Mesendoderm (in vitro differentiated cells): ENCODE data around the gene NDUFS7.
"Not testable (repeated sequence)": the region's sequence is repeated elsewhere in the genome, so short reads cannot be mapped to it uniquely, and the experiment has no call there.

Source experiments
- DNase-seq: peaks from one replicate; pipeline ENCODE4 v3.0.0; 2013
- H2AK5ac ChIP-seq: 2 replicates; pipeline ENCODE4 v1.6.1; 2013; ENCODE audit warnings: low read length, inconsistent platforms
- H2BK120ac ChIP-seq: 2 replicates; pipeline ENCODE4 v1.6.1; 2013; ENCODE audit warnings: low read depth, mild to moderate bottlenecking, low read length, moderate library complexity, mixed read lengths
- H2BK15ac ChIP-seq: replicated peaks from 2 replicates; pipeline ENCODE4 v1.6.1; 2013; ENCODE audit warnings: low read depth, mild to moderate bottlenecking, moderate library complexity
- H2BK5ac ChIP-seq: 2 replicates; pipeline ENCODE4 v1.6.1; 2013; ENCODE audit warnings: low read length, inconsistent platforms
- H3K18ac ChIP-seq: 2 replicates; pipeline ENCODE4 v1.6.1; 2013; ENCODE audit warnings: mild to moderate bottlenecking, low read length, mixed read lengths
- H3K23ac ChIP-seq: one replicate; pipeline ENCODE4 v1.6.1; 2013; ENCODE audit warnings: low read length
- H3K27ac ChIP-seq: 2 replicates; pipeline ENCODE4 v1.5.1; 2013; ENCODE audit warnings: low read depth, mild to moderate bottlenecking, inconsistent platforms, low read length, moderate library complexity
- H3K27me3 ChIP-seq: 2 replicates; pipeline ENCODE4 v1.6.1; 2013; ENCODE audit warnings: low read length, control low read depth, mild to moderate bottlenecking, inconsistent platforms; ENCODE audit not compliant: insufficient read depth, poor library complexity
- H3K36me3 ChIP-seq: 2 replicates; pipeline ENCODE4 v1.6.1; 2013; ENCODE audit warnings: low read length, inconsistent platforms; ENCODE audit not compliant: control insufficient read depth, insufficient read depth
- H3K4ac ChIP-seq: one replicate; pipeline ENCODE4 v1.6.1; 2013; ENCODE audit warnings: low read depth, mild to moderate bottlenecking, low read length, moderate library complexity
- H3K4me1 ChIP-seq: 2 replicates; pipeline ENCODE4 v1.6.1; 2013; ENCODE audit warnings: low read depth, low read length, inconsistent platforms; ENCODE audit not compliant: control insufficient read depth
- H3K4me2 ChIP-seq: 2 replicates; pipeline ENCODE4 v1.6.1; 2013; ENCODE audit warnings: low read length
- H3K4me3 ChIP-seq: 2 replicates; pipeline ENCODE4 v1.5.1; 2013; ENCODE audit warnings: mild to moderate bottlenecking, low read length
- H3K56ac ChIP-seq: one replicate; pipeline ENCODE4 v1.6.1; 2013; ENCODE audit warnings: low read length
- H3K79me1 ChIP-seq: 2 replicates; pipeline ENCODE4 v1.6.1; 2013; ENCODE audit warnings: low read length, inconsistent platforms
- H3K79me2 ChIP-seq: 2 replicates; pipeline ENCODE4 v1.6.1; 2013; ENCODE audit warnings: mild to moderate bottlenecking, low read length; ENCODE audit not compliant: control insufficient read depth, insufficient read depth
- H3K9ac ChIP-seq: 2 replicates; pipeline ENCODE4 v1.6.1; 2013; ENCODE audit warnings: low read length, inconsistent platforms
- H4K5ac ChIP-seq: one replicate; pipeline ENCODE4 v1.6.1; 2013; ENCODE audit warnings: low read length
- H4K8ac ChIP-seq: one replicate; pipeline ENCODE4 v1.6.1; 2013; ENCODE audit warnings: low read depth, mild to moderate bottlenecking, control low read depth, low read length, moderate library complexity
- WGBS: extraction: QIAGEN DNeasy Blood & Tissue Kit; methylation state at CpG from one replicate; pipeline ENCODE4 v1.1.7; 2013; ENCODE audit warnings: low lambda C conversion rate, missing lambda C conversion rate; ENCODE audit not compliant: insufficient coverage; ENCODE audit errors: extremely low coverage; 5-methylcytosine and 5-hydroxymethylcytosine counted together

The NDUFS7 gene

DNA sequence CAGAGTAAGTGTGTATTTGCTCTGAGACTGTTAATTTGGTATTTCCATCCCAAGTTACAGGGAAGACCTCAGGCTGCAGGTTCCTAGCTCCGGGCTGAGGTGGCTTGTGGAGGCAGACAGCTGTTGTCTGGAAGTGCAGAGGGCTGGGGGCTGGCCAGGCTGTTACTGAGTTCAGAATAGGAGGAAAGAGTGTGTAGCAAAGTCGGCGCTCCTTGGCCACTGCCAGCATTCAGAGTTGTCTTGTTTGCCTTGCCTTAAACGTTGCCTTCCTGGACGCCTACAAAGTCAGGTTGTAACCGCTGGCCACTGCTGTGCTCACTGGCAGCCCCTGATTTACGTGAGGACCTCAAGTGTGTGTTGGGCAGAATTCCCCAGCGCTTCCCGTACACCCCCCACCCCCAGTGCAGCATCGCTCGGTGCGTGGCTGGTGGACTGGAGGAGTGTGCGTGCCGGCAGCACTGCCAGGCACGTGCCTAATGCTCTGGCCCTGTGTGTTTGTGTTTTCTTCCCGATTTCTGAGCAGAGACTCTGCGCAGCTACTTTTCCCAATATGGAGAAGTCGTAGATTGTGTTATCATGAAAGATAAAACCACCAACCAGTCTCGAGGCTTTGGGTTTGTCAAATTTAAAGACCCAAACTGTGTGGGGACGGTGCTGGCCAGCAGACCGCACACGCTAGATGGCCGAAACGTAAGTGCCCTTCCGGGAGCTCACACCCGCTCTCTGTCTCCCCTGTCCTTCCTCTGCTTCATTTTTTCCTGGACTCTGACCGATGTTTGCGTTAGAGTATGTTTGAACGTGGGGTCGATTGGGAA lies 34.2 kb downstream of the NDUFS7 start:
- H3K56ac ChIP-seq: no peak overlapping the region
- H3K23ac ChIP-seq: no peak overlapping the region
- H3K4me3 ChIP-seq: no peak overlapping the region
- no peak overlapping the region for H2AK5ac ChIP-seq
- no peak for DNase-seq
- peaks cover 25% of the 10 kb centered on the region for H3K79me1 ChIP-seq
- no peak overlapping the region for H4K8ac ChIP-seq
- no peak overlapping the region for H2BK5ac ChIP-seq
- H3K9ac ChIP-seq: no peak overlapping the region
- no peak overlapping the region for H3K4me2 ChIP-seq
- no peak overlapping the region for H2BK120ac ChIP-seq
- no peak overlapping the region for H4K5ac ChIP-seq
- peaks cover 15% of the 10 kb centered on the region for H3K36me3 ChIP-seq
- no peak overlapping the region for H3K27ac ChIP-seq
- peaks cover 82% of the 10 kb centered on the region for H3K79me2 ChIP-seq
- peaks cover 8% of the 10 kb centered on the region for H3K4me1 ChIP-seq
- H3K27me3 ChIP-seq: no peaks in the 10 kb centered on the region
- no peak overlapping the region for H3K4ac ChIP-seq
- WGBS: no CpG with 5 or more reads among the region's 30 CpGs
- H2BK15ac ChIP-seq: no peak overlapping the region
- H3K18ac ChIP-seq: no peak overlapping the region

DNA sequence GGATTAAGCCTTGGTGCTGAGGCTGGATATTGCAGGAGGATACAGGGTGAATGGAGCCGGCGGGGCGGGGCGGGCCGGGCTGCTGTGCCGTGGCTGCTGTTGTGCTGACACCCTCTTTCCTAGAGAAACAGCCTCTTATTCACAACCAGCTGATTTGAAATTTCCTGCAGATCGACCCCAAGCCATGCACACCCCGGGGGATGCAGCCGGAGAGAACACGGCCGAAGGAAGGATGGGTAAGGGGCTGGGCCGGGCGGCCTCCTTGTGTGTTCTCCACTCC lies 34.7 kb downstream of the NDUFS7 start:
- Histone ChIP-seq H2BK120ac (no peak overlapping the region), H2AK5ac (no peak overlapping the region), H3K79me2 (peaks cover 77% of the 10 kb centered on the region), H3K36me3 (peaks cover 12% of the 10 kb centered on the region), H3K27me3 (no peaks in the 10 kb centered on the region), H3K4me2 (no peak overlapping the region), H4K5ac (no peak overlapping the region), H2BK15ac (no peak overlapping the region), H3K4me1 (peaks cover 8% of the 10 kb centered on the region), H3K56ac (no peak overlapping the region), H4K8ac (no peak overlapping the region), H3K18ac (no peak overlapping the region), H3K23ac (no peak overlapping the region), H3K79me1 (peaks cover 27% of the 10 kb centered on the region), H3K4me3 (no peak overlapping the region), H3K4ac (no peak overlapping the region), H3K9ac (no peak overlapping the region), H3K27ac (no peak overlapping the region), H2BK5ac (no peak overlapping the region)
- WGBS: no CpG with 5 or more reads among the region's 13 CpGs
- DNase-seq: no peak

DNA sequence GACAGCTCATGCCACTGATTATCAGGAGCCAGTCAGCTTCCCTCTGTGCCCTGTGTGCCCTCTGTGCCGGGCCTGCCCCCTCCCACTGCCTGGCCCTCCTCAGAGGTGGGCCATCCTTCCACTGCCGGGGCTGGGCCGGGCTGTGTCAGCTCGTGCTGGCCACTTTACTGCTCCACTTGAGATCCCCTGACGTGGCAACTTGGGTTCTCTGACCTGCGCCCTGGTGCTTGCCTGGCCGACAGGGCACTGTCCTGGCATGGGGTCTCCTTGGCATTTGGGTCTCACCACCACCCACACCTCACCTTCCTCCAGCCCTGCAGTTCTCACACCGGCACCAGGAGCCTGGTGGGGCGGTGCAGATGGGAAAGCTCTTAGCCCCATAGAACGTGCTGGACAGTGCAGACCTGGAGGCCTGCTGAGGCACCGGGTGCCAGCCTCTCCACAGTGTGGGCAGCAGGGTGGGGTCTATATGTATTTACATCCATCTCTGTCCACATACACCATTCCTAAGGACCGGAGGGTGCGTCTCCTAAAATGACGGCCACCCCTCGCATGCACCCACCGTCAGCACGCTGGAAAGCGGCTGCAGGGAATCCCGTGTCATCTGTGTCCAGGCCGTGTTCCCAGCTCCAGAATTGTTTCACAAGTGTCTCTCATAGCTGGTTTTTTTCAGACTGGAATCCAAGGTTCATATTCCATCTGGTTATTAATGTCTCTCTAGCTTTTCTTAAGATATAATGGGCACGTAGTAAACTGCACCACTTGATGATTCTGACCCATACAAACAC lies 35.4 kb downstream of the NDUFS7 start:
- no peak overlapping the region for H3K4ac ChIP-seq
- no peak overlapping the region for H2AK5ac ChIP-seq
- H3K23ac ChIP-seq: no peak overlapping the region
- peaks cover 8% of the 10 kb centered on the region for H3K4me1 ChIP-seq
- peaks cover 33% of the 10 kb centered on the region for H3K79me1 ChIP-seq
- H4K8ac ChIP-seq: no peak overlapping the region
- H4K5ac ChIP-seq: no peak overlapping the region
- no peak overlapping the region for H3K56ac ChIP-seq
- H2BK15ac ChIP-seq: no peak overlapping the region
- no peak overlapping the region for H2BK120ac ChIP-seq
- DNase-seq: no peak
- WGBS: no CpG with 5 or more reads among the region's 21 CpGs
- no peak overlapping the region for H3K4me3 ChIP-seq
- no peak overlapping the region for H3K27ac ChIP-seq
- H3K79me2 ChIP-seq: peaks cover 77% of the 10 kb centered on the region
- H3K4me2 ChIP-seq: no peak overlapping the region
- no peak overlapping the region for H3K18ac ChIP-seq
- H3K36me3 ChIP-seq: peaks cover 14% of the 10 kb centered on the region
- H3K9ac ChIP-seq: no peak overlapping the region
- no peaks in the 10 kb centered on the region for H3K27me3 ChIP-seq
- no peak overlapping the region for H2BK5ac ChIP-seq

DNA sequence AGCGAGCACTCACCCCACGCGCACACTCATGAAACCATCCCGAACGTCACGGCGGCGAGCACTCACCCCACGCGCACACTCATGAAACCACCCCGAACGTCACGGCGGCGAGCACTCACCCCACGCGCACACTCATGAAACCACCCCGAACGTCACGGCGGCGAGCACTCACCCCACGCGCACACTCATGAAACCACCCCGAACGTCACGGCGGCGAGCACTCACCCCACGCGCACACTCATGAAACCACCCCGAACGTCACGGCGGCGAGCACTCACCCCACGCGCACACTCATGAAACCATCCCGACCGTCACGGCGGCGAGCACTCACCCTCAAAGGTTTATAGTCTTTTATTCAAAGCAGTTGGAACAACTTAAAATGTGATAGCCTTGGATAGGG lies 36.4 kb downstream of the NDUFS7 start:
- not testable (repeated sequence) for H2BK5ac ChIP-seq, H3K23ac ChIP-seq, H4K5ac ChIP-seq, H4K8ac ChIP-seq, H2BK120ac ChIP-seq, H3K18ac ChIP-seq, H3K27me3 ChIP-seq, H3K56ac ChIP-seq, H3K4me1 ChIP-seq, H2BK15ac ChIP-seq, H3K4me3 ChIP-seq, H3K27ac ChIP-seq, H2AK5ac ChIP-seq, DNase-seq, H3K9ac ChIP-seq, H3K4me2 ChIP-seq, H3K4ac ChIP-seq
- WGBS: no CpG with 5 or more reads among the region's 43 CpGs
- Histone ChIP-seq H3K79me1 (peaks cover 35% of the 10 kb centered on the region), H3K79me2 (peaks cover 75% of the 10 kb centered on the region), H3K36me3 (peaks cover 14% of the 10 kb centered on the region)

DNA sequence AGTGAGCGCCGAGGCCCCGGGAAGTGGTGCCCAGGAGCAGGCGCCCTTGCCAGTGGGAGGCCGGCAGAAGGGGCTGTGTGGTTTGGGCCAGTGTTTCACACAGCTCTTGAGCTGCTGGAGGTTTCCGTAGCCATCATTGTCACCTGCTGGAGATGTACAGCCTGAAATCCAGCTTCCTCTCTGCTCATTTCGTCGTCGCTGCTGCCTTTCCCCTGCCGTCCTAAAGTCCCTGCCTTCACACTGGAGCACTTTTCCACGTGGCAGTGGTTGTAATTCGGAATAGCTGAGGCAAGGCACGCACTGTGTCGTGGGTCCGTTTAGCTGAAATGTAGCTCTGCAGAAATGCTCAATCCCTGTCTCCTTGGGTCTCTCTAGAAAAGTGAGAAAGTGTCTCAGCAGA lies 36.9 kb downstream of the NDUFS7 start:
- Histone ChIP-seq H3K4me2 (no peak overlapping the region), H3K36me3 (peaks cover 15% of the 10 kb centered on the region), H3K79me2 (peaks cover 71% of the 10 kb centered on the region), H2BK120ac (no peak overlapping the region), H3K23ac (no peak overlapping the region), H2AK5ac (no peak overlapping the region), H3K27me3 (no peaks in the 10 kb centered on the region), H4K8ac (no peak overlapping the region), H3K9ac (no peak overlapping the region), H2BK15ac (no peak overlapping the region), H2BK5ac (no peak overlapping the region), H3K27ac (no peak overlapping the region), H3K56ac (no peak overlapping the region), H3K18ac (no peak overlapping the region), H3K4me3 (no peak overlapping the region), H4K5ac (no peak overlapping the region), H3K4ac (no peak overlapping the region), H3K4me1 (peaks cover 8% of the 10 kb centered on the region), H3K79me1 (peaks cover 36% of the 10 kb centered on the region)
- DNase-seq: no peak
- WGBS: no CpG with 5 or more reads among the region's 15 CpGs
